WTC11 (cell line): ENCODE results near the gene FOXJ1. TPM values are rescaled to one million over a fixed set of nuclear protein-coding genes. Genes with fewer than 3 reads are reported as not detected.

Experiments used
- ATAC-seq: fragments of 200-7000 bp; cut with Tn5 transposase; 2 replicates; pipeline ENCODE4 v1.10.0; 2021; ENCODE audit warnings: mild to moderate bottlenecking, moderate library complexity
- CTCF ChIA-PET: fragments of 300-600 bp; sonication (Branson Sonifier 250); formaldehyde crosslinking; loops from one replicate; lab custom pipeline; 2021; ENCODE audit warnings: antibody characterized with exemption; lab: Charles Lee
- POLR2A ChIA-PET: fragments of 350-600 bp; sonication (Branson Sonifier 250); formaldehyde crosslinking; loops from one replicate; lab custom pipeline; 2021; ENCODE audit warnings: antibody characterized with exemption; lab: Charles Lee
- DNase-seq: peaks from one replicate; pipeline ENCODE4 v3.0.0; 2021; ENCODE audit warnings: low spot score
- H3K27ac Mint-ChIP-seq: 2 replicates; pipeline ENCODE4 v1.8.0; 2021; ENCODE audit warnings: mixed read lengths
- H3K27me3 Mint-ChIP-seq: 2 replicates; pipeline ENCODE4 v1.8.0; 2021; ENCODE audit warnings: low read depth, mild to moderate bottlenecking, moderate library complexity, mixed read lengths
- H3K36me3 Mint-ChIP-seq: 2 replicates; pipeline ENCODE4 v1.8.0; 2021; ENCODE audit warnings: mixed read lengths
- H3K4me1 Mint-ChIP-seq: 2 replicates; pipeline ENCODE4 v1.8.0; 2022; ENCODE audit warnings: mixed read lengths
- H3K4me3 Mint-ChIP-seq: 2 replicates; pipeline ENCODE4 v1.8.0; 2021; ENCODE audit warnings: mild to moderate bottlenecking, moderate library complexity, mixed read lengths
- H3K9me3 Mint-ChIP-seq: 2 replicates; pipeline ENCODE4 v1.8.0; 2021; ENCODE audit warnings: mixed read lengths
- ATF6 ChIP-seq: sonication (generic); formaldehyde crosslinking; IDR thresholded peaks from 2 replicates; pipeline ENCODE4 v1.8.1; 2023; ENCODE audit warnings: mild to moderate bottlenecking, missing genetic modification reagents
- CREB1 ChIP-seq: sonication (generic); formaldehyde crosslinking; IDR thresholded peaks from 2 replicates; pipeline ENCODE4 v1.8.0; 2023; ENCODE audit warnings: mild to moderate bottlenecking, missing genetic modification reagents
- E2F1 ChIP-seq: sonication (generic); formaldehyde crosslinking; IDR thresholded peaks from 2 replicates; pipeline ENCODE4 v1.8.0; 2022; ENCODE audit warnings: mild to moderate bottlenecking, missing genetic modification reagents
- E2F5 ChIP-seq: sonication (generic); formaldehyde crosslinking; IDR thresholded peaks from 2 replicates; pipeline ENCODE4 v1.8.1; 2022; ENCODE audit warnings: mild to moderate bottlenecking, moderate library complexity, missing genetic modification reagents
- ERG ChIP-seq: fragments of 250-450 bp; sonication (Bioruptor Pico); IDR thresholded peaks from 2 replicates; pipeline ENCODE4 v1.8.0; 2021; ENCODE audit warnings: mild to moderate bottlenecking
- ESRRA ChIP-seq: sonication (generic); formaldehyde crosslinking; IDR thresholded peaks from 2 replicates; pipeline ENCODE4 v1.8.1; 2022; ENCODE audit warnings: mild to moderate bottlenecking, missing genetic modification reagents, borderline replicate concordance
- ETV6 ChIP-seq: sonication (generic); formaldehyde crosslinking; IDR thresholded peaks from 2 replicates; pipeline ENCODE4 v1.8.1; 2022; ENCODE audit warnings: mild to moderate bottlenecking, missing genetic modification reagents
- FOXK1 ChIP-seq: sonication (generic); formaldehyde crosslinking; IDR thresholded peaks from 2 replicates; pipeline ENCODE4 v1.8.0; 2022; ENCODE audit warnings: mild to moderate bottlenecking, moderate library complexity, missing genetic modification reagents
- FOXP4 ChIP-seq: sonication (generic); formaldehyde crosslinking; IDR thresholded peaks from 2 replicates; pipeline ENCODE4 v1.8.0; 2022; ENCODE audit warnings: mild to moderate bottlenecking, missing genetic modification reagents
- GRHL2 ChIP-seq: fragments of 250-450 bp; sonication (Bioruptor Pico); IDR thresholded peaks from 2 replicates; pipeline ENCODE4 v1.8.0; 2022; ENCODE audit warnings: mild to moderate bottlenecking, moderate library complexity; ENCODE audit not compliant: insufficient replicate concordance, severe bottlenecking
- HMGXB4 ChIP-seq: sonication (generic); formaldehyde crosslinking; IDR thresholded peaks from 2 replicates; pipeline ENCODE4 v1.8.1; 2023; ENCODE audit warnings: mild to moderate bottlenecking, moderate library complexity, missing genetic modification reagents
- NR3C1 ChIP-seq: sonication (generic); formaldehyde crosslinking; conservative IDR thresholded peaks from 2 replicates; pipeline ENCODE4 v1.8.1; 2023; ENCODE audit warnings: low read depth, mild to moderate bottlenecking, missing genetic modification reagents
- OVOL2 ChIP-seq: fragments of 250-450 bp; sonication (Bioruptor Pico); IDR thresholded peaks from 2 replicates; pipeline ENCODE4 v1.9.0; 2021; ENCODE audit warnings: mild to moderate bottlenecking, borderline replicate concordance
- RELA ChIP-seq: sonication (generic); formaldehyde crosslinking; IDR thresholded peaks from 2 replicates; pipeline ENCODE4 v1.8.1; 2022; ENCODE audit warnings: missing genetic modification reagents, mild to moderate bottlenecking, borderline replicate concordance
- SP1 ChIP-seq: sonication (generic); formaldehyde crosslinking; conservative IDR thresholded peaks from 2 replicates; pipeline ENCODE4 v1.8.1; 2022; ENCODE audit warnings: missing genetic modification reagents
- TEAD1 ChIP-seq: sonication (generic); formaldehyde crosslinking; IDR thresholded peaks from 2 replicates; pipeline ENCODE4 v1.8.0; 2022; ENCODE audit warnings: mild to moderate bottlenecking, missing genetic modification reagents
- ZBTB21 ChIP-seq: sonication (generic); formaldehyde crosslinking; IDR thresholded peaks from 2 replicates; pipeline ENCODE4 v1.8.1; 2023; ENCODE audit warnings: mild to moderate bottlenecking, missing genetic modification reagents, borderline replicate concordance
- ZNF121 ChIP-seq: sonication (generic); formaldehyde crosslinking; IDR thresholded peaks from 2 replicates; pipeline ENCODE4 v1.8.0; 2023; ENCODE audit warnings: missing genetic modification reagents
- ZNF281 ChIP-seq: sonication (generic); formaldehyde crosslinking; IDR thresholded peaks from 2 replicates; pipeline ENCODE4 v1.8.0; 2023; ENCODE audit warnings: mild to moderate bottlenecking, missing genetic modification reagents
- ZNF317 ChIP-seq: sonication (generic); formaldehyde crosslinking; IDR thresholded peaks from 2 replicates; pipeline ENCODE4 v1.8.1; 2023; ENCODE audit warnings: low read depth, mild to moderate bottlenecking, moderate library complexity, missing genetic modification reagents, borderline replicate concordance
- ZNF396 ChIP-seq: fragments of 250-450 bp; sonication (Bioruptor Pico); IDR thresholded peaks from 2 replicates; pipeline ENCODE4 v1.8.0; 2021; ENCODE audit warnings: mild to moderate bottlenecking, moderate library complexity, borderline replicate concordance
- ZNF416 ChIP-seq: fragments of 250-450 bp; sonication (Bioruptor Pico); IDR thresholded peaks from 2 replicates; pipeline ENCODE4 v1.9.0; 2021; ENCODE audit warnings: mild to moderate bottlenecking, inconsistent platforms
- total RNA-seq: library from RNA; stranded (reverse); gene quantifications from 3 replicates; pipeline ENCODE4 v1.2.3, GENCODE V29; 2021
- TF ChIP-seq, protein P1 (sequence below): sonication (generic); formaldehyde crosslinking; IDR thresholded peaks from 2 replicates; pipeline ENCODE4 v1.8.0; 2022; ENCODE audit warnings: mild to moderate bottlenecking, missing genetic modification reagents

Gene FOXJ1
- total RNA-seq, 1 experiment from 2014 or later: 11.8 TPM

GRCh38 chr17:76121932-76122430 is 19.1 kb downstream of the FOXJ1 start (continued):
- no peak for TF ChIP-seq HMGXB4 (CRISPR knock-in tag)
- TF ChIP-seq ZBTB21 (CRISPR knock-in tag): no peak
- peak; percentile 73; the same call in 1 of the 2 replicates for TF ChIP-seq RELA (CRISPR knock-in tag)
- TF ChIP-seq ZNF121: no peak
- TF ChIP-seq, protein P1, sequence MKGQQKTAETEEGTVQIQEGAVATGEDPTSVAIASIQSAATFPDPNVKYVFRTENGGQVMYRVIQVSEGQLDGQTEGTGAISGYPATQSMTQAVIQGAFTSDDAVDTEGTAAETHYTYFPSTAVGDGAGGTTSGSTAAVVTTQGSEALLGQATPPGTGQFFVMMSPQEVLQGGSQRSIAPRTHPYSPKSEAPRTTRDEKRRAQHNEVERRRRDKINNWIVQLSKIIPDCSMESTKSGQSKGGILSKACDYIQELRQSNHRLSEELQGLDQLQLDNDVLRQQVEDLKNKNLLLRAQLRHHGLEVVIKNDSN: no peak
- TF ChIP-seq ATF6 (CRISPR knock-in tag): no peak
- TF ChIP-seq E2F1 (CRISPR knock-in tag): no peak; the same call in 1 of the 2 replicates
- TF ChIP-seq CREB1: no peak
- TF ChIP-seq OVOL2: no peak
- 0 out of 2 replicates have a peak, but pooled peaks have one; percentile 29 for TF ChIP-seq ESRRA (CRISPR knock-in tag)
- TF ChIP-seq ZNF396 (CRISPR knock-in tag): no peak
- TF ChIP-seq FOXP4 (CRISPR knock-in tag): no peak
- TF ChIP-seq SP1 (CRISPR knock-in tag): no peak
- no peak for TF ChIP-seq NR3C1
- no peak for TF ChIP-seq TEAD1 (CRISPR knock-in tag)
- TF ChIP-seq ZNF281 (CRISPR knock-in tag): no peak
- no peak for TF ChIP-seq ETV6 (CRISPR knock-in tag)

GRCh38 chr17:76120658-76121008 is 20.4 kb downstream of the FOXJ1 start:
- no peak overlapping the region for H3K4me3 Mint-ChIP-seq
- H3K4me1 Mint-ChIP-seq: peaks cover 34% of the 10 kb centered on the region
- no peaks in the 10 kb centered on the region for H3K36me3 Mint-ChIP-seq
- no peaks in the 10 kb centered on the region for H3K9me3 Mint-ChIP-seq
- ChIA-PET POLR2A (interaction anchor here (1.8 kb wide), 1 partner anchor 14 kb away, joined by 5 read pairs; no protein-coding TSS in a partner anchor), CTCF (interaction anchor here (0.6 to 10.4 kb wide), 25 partner anchors 13 to 179 kb away, joined by 3 to 176 read pairs (median 5); partner anchors contain the start of genes EXOC7, FOXJ1 and UBALD2)
- DNase-seq (no peak), ATAC-seq (no peak)
- no peaks in the 10 kb centered on the region; the same call in none of the 2 replicates for H3K27me3 Mint-ChIP-seq
- H3K27ac Mint-ChIP-seq: peak overlapping the region; percentile 78
- TF ChIP-seq GRHL2 (CRISPR knock-in tag) (no peak), ZNF416 (CRISPR knock-in tag) (no peak), TEAD1 (CRISPR knock-in tag) (no peak), FOXK1 (CRISPR knock-in tag) (no peak), E2F5 (CRISPR knock-in tag) (no peak), ERG (no peak), OVOL2 (no peak), ZNF317 (CRISPR knock-in tag) (no peak)
